WTC11 (cell line): ENCODE data around the gene TREML4. TPM values are rescaled to one million over a fixed set of nuclear protein-coding genes. Genes with fewer than 3 reads are reported as not detected.

Experiments
- ATAC-seq: fragments of 200-7000 bp; cut with Tn5 transposase; 2 replicates; pipeline ENCODE4 v1.10.0; 2021; ENCODE audit warnings: mild to moderate bottlenecking, moderate library complexity
- CTCF ChIA-PET: fragments of 300-600 bp; sonication (Branson Sonifier 250); formaldehyde crosslinking; loops from one replicate; lab custom pipeline; 2021; ENCODE audit warnings: antibody characterized with exemption; lab: Charles Lee
- POLR2A ChIA-PET: fragments of 350-600 bp; sonication (Branson Sonifier 250); formaldehyde crosslinking; loops from one replicate; lab custom pipeline; 2021; ENCODE audit warnings: antibody characterized with exemption; lab: Charles Lee
- DNase-seq: peaks from one replicate; pipeline ENCODE4 v3.0.0; 2021; ENCODE audit warnings: low spot score
- H3K27ac Mint-ChIP-seq: 2 replicates; pipeline ENCODE4 v1.8.0; 2021; ENCODE audit warnings: mixed read lengths
- H3K27me3 Mint-ChIP-seq: 2 replicates; pipeline ENCODE4 v1.8.0; 2021; ENCODE audit warnings: low read depth, mild to moderate bottlenecking, moderate library complexity, mixed read lengths
- H3K36me3 Mint-ChIP-seq: 2 replicates; pipeline ENCODE4 v1.8.0; 2021; ENCODE audit warnings: mixed read lengths
- H3K4me1 Mint-ChIP-seq: 2 replicates; pipeline ENCODE4 v1.8.0; 2022; ENCODE audit warnings: mixed read lengths
- H3K4me3 Mint-ChIP-seq: 2 replicates; pipeline ENCODE4 v1.8.0; 2021; ENCODE audit warnings: mild to moderate bottlenecking, moderate library complexity, mixed read lengths
- H3K9me3 Mint-ChIP-seq: 2 replicates; pipeline ENCODE4 v1.8.0; 2021; ENCODE audit warnings: mixed read lengths
- CREB1 ChIP-seq: sonication (generic); formaldehyde crosslinking; IDR thresholded peaks from 2 replicates; pipeline ENCODE4 v1.8.0; 2023; ENCODE audit warnings: mild to moderate bottlenecking, missing genetic modification reagents
- E2F5 ChIP-seq: sonication (generic); formaldehyde crosslinking; IDR thresholded peaks from 2 replicates; pipeline ENCODE4 v1.8.1; 2022; ENCODE audit warnings: mild to moderate bottlenecking, moderate library complexity, missing genetic modification reagents
- HMGA2 ChIP-seq: fragments of 250-450 bp; sonication (Bioruptor Pico); IDR thresholded peaks from 2 replicates; pipeline ENCODE4 v1.4.0; 2021; ENCODE audit warnings: mild to moderate bottlenecking, moderate library complexity
- JUN ChIP-seq: sonication (generic); formaldehyde crosslinking; IDR thresholded peaks from 2 replicates; pipeline ENCODE4 v1.8.0; 2023; ENCODE audit warnings: mild to moderate bottlenecking, missing genetic modification reagents
- KAT7 ChIP-seq: sonication (generic); formaldehyde crosslinking; IDR thresholded peaks from 2 replicates; pipeline ENCODE4 v1.8.1; 2023; ENCODE audit warnings: missing genetic modification reagents, mild to moderate bottlenecking, borderline replicate concordance
- MAX ChIP-seq: sonication (generic); formaldehyde crosslinking; IDR thresholded peaks from 2 replicates; pipeline ENCODE4 v1.8.0; 2022; ENCODE audit warnings: mild to moderate bottlenecking, missing genetic modification reagents
- NFATC4 ChIP-seq: fragments of 250-450 bp; sonication (Bioruptor Pico); IDR thresholded peaks from 2 replicates; pipeline ENCODE4 v1.9.0; 2021; ENCODE audit warnings: mild to moderate bottlenecking
- NR3C1 ChIP-seq: sonication (generic); formaldehyde crosslinking; conservative IDR thresholded peaks from 2 replicates; pipeline ENCODE4 v1.8.1; 2023; ENCODE audit warnings: low read depth, mild to moderate bottlenecking, missing genetic modification reagents
- PRDM15 ChIP-seq: sonication (generic); formaldehyde crosslinking; IDR thresholded peaks from 2 replicates; pipeline ENCODE4 v1.8.0; 2022; ENCODE audit warnings: missing genetic modification reagents
- TEAD4 ChIP-seq: sonication (generic); formaldehyde crosslinking; IDR thresholded peaks from 2 replicates; pipeline ENCODE4 v1.8.0; 2022; ENCODE audit warnings: mild to moderate bottlenecking, missing genetic modification reagents
- ZNF219 ChIP-seq: sonication (generic); formaldehyde crosslinking; IDR thresholded peaks from 2 replicates; pipeline ENCODE4 v1.8.0; 2023; ENCODE audit warnings: missing genetic modification reagents, mild to moderate bottlenecking, borderline replicate concordance
- ZNF396 ChIP-seq: fragments of 250-450 bp; sonication (Bioruptor Pico); IDR thresholded peaks from 2 replicates; pipeline ENCODE4 v1.8.0; 2021; ENCODE audit warnings: mild to moderate bottlenecking, moderate library complexity, borderline replicate concordance
- ZNF532 ChIP-seq: fragments of 250-450 bp; sonication (Bioruptor Pico); IDR thresholded peaks from 2 replicates; pipeline ENCODE4 v1.9.0; 2021; ENCODE audit warnings: mild to moderate bottlenecking, borderline replicate concordance
- ZNF671 ChIP-seq: fragments of 250-450 bp; sonication (Bioruptor Pico); IDR thresholded peaks from 2 replicates; pipeline ENCODE4 v1.8.0; 2021; ENCODE audit warnings: mild to moderate bottlenecking
- total RNA-seq: library from RNA; stranded (reverse); gene quantifications from 3 replicates; pipeline ENCODE4 v1.2.3, GENCODE V29; 2021
- TF ChIP-seq, protein P1 (sequence below): sonication (generic); formaldehyde crosslinking; conservative IDR thresholded peaks from 2 replicates; pipeline ENCODE4 v1.8.1; 2022; ENCODE audit warnings: mild to moderate bottlenecking, missing genetic modification reagents

TREML4 gene
- total RNA-seq, 1 experiment from 2014 or later, result not detected

- TF ChIP-seq ZNF532 (CRISPR knock-in tag), result no peak
- no peak for TF ChIP-seq ZNF671
- TF ChIP-seq NR3C1 (CRISPR knock-in tag), result no peak
Measured at GRCh38 chr6:41247288-41247865, 19.2 kb downstream of the TREML4 start (continued).

DNA sequence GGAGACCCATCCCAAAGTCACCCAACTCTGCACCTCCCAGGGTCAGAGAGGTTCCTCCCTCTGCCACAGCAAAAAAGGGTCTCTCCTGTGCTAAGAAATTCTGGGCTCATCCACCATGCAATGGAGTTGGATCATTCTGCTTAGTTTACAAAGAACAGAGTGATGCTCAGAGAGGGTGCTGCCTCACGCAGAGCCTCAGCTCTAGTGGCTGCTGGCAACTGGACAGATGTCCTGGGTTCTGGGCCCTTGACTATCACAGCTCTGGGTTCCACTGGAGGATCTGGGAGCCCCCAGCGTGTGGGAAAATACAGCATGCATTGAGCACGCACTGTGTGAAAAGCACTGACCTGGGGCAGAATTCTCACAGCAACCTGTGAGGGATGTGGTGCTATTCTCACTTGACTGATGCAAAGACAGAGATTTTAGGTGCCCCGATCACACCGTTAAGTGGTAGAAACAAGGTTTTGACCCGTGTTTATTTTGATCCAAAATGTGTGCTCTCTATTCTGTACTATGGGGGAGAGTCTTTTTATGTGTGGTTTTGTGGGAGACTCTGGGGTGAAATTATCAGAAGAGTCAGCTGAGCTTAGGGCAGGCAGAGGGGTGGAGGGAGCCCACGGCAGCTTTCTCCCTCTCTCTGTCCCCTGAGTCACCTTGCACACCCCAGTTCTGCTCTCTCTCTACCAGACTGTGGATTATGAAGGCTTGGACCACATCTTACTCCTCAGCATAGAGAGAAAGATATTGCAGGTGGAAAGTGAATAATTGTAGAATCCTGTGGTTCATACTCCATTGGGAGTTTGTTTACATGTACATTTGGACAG is 19.9 kb downstream of the TREML4 start:
- ATAC-seq (no peak), DNase-seq (no peak)
- Mint-ChIP-seq H3K4me3 (no peak overlapping the region), H3K9me3 (peaks cover 4% of the 10 kb centered on the region; the same call in 1 of the 2 replicates), H3K36me3 (no peaks in the 10 kb centered on the region), H3K27me3 (peaks cover 28% of the 10 kb centered on the region), H3K27ac (no peak overlapping the region), H3K4me1 (no peaks in the 10 kb centered on the region)
- ChIA-PET POLR2A (interaction anchor here (0.6 kb wide), 1 partner anchor 9 kb away, joined by 4 read pairs; no protein-coding TSS in a partner anchor), CTCF (no interaction called here)
- TF ChIP-seq JUN (CRISPR knock-in tag) (no peak), PRDM15 (CRISPR knock-in tag) (no peak), NFATC4 (CRISPR knock-in tag) (no peak), TEAD4 (CRISPR knock-in tag) (no peak), ZNF396 (no peak), HMGA2 (CRISPR knock-in tag) (no peak), CREB1 (CRISPR knock-in tag) (no peak), MAX (CRISPR knock-in tag) (no peak), KAT7 (no peak), E2F5 (no peak), ZNF219 (CRISPR knock-in tag) (no peak)
- TF ChIP-seq, protein P1, sequence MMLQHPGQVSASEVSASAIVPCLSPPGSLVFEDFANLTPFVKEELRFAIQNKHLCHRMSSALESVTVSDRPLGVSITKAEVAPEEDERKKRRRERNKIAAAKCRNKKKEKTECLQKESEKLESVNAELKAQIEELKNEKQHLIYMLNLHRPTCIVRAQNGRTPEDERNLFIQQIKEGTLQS (CRISPR knock-in tag), result no peak
